ENCODE measurements around the gene DAZAP2. TPM values are rescaled to one million over a fixed set of nuclear protein-coding genes. Genes with fewer than 3 reads are reported as not detected.

Gene DAZAP2
- total RNA-seq, 2 donors from 2014 or later, result 208 to 344 TPM

DNA sequence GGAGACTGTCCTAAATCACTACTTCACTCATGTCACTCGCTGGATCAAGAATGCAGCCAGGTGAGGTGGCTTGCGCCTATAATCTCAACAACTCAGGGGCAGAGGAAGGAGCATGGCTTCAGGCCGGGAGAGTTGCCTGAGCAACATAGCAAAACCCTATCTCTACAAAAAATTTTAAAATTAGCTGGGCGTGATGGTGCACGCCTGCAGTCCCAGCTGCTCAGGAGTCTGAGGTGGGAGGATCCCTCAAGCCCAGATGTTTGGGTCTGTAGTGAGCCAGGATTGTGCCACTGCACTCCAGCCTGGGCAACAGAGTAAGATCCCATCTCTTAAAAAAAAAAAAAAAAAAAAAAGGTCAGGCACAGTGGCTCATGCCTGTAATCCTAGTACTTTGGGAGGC, 25.7 kb downstream of the DAZAP2 start:
- TF ChIP-seq, protein P1, sequence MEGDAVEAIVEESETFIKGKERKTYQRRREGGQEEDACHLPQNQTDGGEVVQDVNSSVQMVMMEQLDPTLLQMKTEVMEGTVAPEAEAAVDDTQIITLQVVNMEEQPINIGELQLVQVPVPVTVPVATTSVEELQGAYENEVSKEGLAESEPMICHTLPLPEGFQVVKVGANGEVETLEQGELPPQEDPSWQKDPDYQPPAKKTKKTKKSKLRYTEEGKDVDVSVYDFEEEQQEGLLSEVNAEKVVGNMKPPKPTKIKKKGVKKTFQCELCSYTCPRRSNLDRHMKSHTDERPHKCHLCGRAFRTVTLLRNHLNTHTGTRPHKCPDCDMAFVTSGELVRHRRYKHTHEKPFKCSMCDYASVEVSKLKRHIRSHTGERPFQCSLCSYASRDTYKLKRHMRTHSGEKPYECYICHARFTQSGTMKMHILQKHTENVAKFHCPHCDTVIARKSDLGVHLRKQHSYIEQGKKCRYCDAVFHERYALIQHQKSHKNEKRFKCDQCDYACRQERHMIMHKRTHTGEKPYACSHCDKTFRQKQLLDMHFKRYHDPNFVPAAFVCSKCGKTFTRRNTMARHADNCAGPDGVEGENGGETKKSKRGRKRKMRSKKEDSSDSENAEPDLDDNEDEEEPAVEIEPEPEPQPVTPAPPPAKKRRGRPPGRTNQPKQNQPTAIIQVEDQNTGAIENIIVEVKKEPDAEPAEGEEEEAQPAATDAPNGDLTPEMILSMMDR (IDR thresholded peaks at IDR 0.05), result no peak
- DNase-seq (ENCODE audit: low spot score) (no peak), ATAC-seq (ENCODE audit: insufficient number of reproducible peaks, low FRiP score, low read depth) (no peak)
- Histone ChIP-seq H3K27ac (no peak overlapping the region), H3K4me3 (no peak overlapping the region), H3K36me3 (no peaks in the 10 kb centered on the region), H3K27me3 (replicated peaks; ENCODE audit: insufficient read depth) (no peaks in the 10 kb centered on the region), H3K4me1 (ENCODE audit: control insufficient read depth in 1 of 2, low read depth in 2 of 2) (no peaks in the 10 kb centered on the region), H3K9me3 (no peaks in the 10 kb centered on the region)

DNA sequence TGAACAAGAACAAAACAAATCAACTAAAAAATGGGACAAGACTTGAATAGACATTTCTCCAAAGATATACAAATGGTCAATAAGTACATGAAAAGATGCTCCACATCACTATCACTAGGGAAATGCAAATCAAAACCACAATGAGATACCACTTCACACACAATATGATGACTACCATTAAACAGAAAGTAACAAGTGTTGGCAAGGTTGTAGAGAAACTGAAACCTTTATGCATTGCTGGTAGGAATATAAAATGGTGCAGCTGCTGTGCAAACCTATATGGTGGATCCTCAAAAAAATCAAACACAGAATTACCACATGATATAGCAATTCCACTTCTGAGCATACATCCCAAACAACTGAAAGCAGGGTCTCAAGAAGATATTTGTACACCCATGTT, 26.4 kb downstream of the DAZAP2 start:
- ATAC-seq (ENCODE audit: insufficient number of reproducible peaks, low FRiP score, low read depth) (no peak), DNase-seq (ENCODE audit: low spot score) (no peak)
- no peak overlapping the region for H3K4me3 ChIP-seq
- H3K36me3 ChIP-seq, result no peaks in the 10 kb centered on the region
- TF ChIP-seq, protein P1 (IDR thresholded peaks at IDR 0.05), result no peak
- H3K9me3 ChIP-seq, result no peaks in the 10 kb centered on the region
- no peaks in the 10 kb centered on the region for H3K27me3 ChIP-seq (replicated peaks; ENCODE audit: insufficient read depth)
- H3K4me1 ChIP-seq (ENCODE audit: control insufficient read depth in 1 of 2, low read depth in 2 of 2), result no peaks in the 10 kb centered on the region
- no peak overlapping the region for H3K27ac ChIP-seq

GRCh38 chr12:51269174-51270066, 30.8 kb downstream of the DAZAP2 start:
- DNase-seq (ENCODE audit: low spot score) (no peak), ATAC-seq (ENCODE audit: insufficient number of reproducible peaks, low FRiP score, low read depth) (no peak)

DNA sequence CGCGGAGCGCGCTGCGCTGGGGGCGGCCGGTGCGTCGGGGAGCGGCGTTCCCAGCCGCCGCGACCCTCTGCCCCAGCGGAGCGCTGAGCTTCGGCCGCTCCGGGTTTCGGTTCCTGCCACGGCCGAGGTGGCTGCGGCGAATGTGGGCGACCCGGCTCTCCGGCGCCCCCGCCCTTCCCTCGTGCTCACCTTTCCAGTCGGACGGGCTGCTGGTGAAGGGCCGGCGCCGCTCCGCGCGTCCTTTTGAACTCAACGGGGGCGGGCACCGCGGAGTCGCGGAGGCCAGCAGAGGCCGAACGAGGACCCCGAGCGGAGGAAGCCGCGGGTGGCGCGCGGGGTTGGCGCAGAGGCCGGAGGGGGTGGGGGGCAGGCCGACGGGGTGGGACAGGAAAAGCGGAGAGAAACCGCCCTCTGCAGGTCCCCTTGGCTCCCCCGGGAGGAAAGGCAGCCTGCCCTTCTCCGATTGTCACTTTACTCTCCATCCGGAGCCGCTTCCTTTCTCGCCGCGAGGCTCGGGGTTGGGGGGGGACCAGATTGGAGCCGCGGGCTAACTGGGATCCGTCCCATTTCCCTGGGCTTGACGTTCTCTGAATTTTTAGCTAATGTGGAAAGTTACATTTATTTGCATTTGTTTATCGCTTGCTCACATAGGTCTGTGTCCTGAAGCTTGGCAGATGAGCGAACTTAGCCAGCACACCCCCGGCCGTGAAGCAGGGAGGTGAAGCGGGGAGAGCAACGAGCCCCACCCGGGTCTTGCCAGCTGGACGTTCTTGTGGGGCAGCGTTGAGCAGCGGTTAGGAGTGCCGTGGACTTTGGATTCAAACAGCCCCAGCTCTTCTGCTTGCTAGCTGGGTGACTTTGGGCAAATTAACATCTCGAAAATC, 31.7 kb downstream of the DAZAP2 start, which contains the start of gene SMAGP:
SMAGP (minus strand) TSS at position 349 of the 884 bp plus-strand sequence. CDS start 1,137 bp downstream, outside the sequence.
- Histone ChIP-seq H3K4me1 (ENCODE audit: control insufficient read depth in 1 of 2, low read depth in 2 of 2) (peaks cover 0 to 7% of the 10 kb centered on the region in 2 donors), H3K9me3 (no peaks in the 10 kb centered on the region), H3K36me3 (no peaks in the 10 kb centered on the region), H3K4me3 (peak within 1 kb of the TSS; percentile 83), H3K27me3 (replicated peaks; ENCODE audit: insufficient read depth) (no peaks in the 10 kb centered on the region), H3K27ac (no peak within 1 kb of the TSS)
- no peak for DNase-seq (ENCODE audit: low spot score)
- TF ChIP-seq, protein P1 (IDR thresholded peaks at IDR 0.05), result no peak
- ATAC-seq (ENCODE audit: insufficient number of reproducible peaks, low FRiP score, low read depth), result peak; percentile 49

More at GRCh38 chr12:51269174-51270066, 30.8 kb downstream of the DAZAP2 start:
- Histone ChIP-seq H3K4me1 (ENCODE audit: control insufficient read depth in 1 of 2, low read depth in 2 of 2) (peaks cover 0 to 7% of the 10 kb centered on the region in 2 donors), H3K4me3 (peak overlapping the region; percentile 83), H3K36me3 (no peaks in the 10 kb centered on the region), H3K27me3 (replicated peaks; ENCODE audit: insufficient read depth) (no peaks in the 10 kb centered on the region), H3K9me3 (no peaks in the 10 kb centered on the region), H3K27ac (no peak overlapping the region)
- TF ChIP-seq, protein P1 (IDR thresholded peaks at IDR 0.05), result peak; percentile 19
